B cell (primary cell): ENCODE results near the gene ACAP1. TPM values are rescaled to one million over a fixed set of nuclear protein-coding genes. Genes with fewer than 3 reads are reported as not detected.

Experiments
- ATAC-seq: fragments of 200-7000 bp; cut with Tn5 transposase; one replicate; pipeline ENCODE4 v1.10.0; 2021; ENCODE audit warnings: low read depth, mild to moderate bottlenecking, moderate number of reproducible peaks, moderate library complexity
- CTCF ChIA-PET: fragments of 350-600 bp; sonication (Branson Sonifier 250); formaldehyde crosslinking; loops from one replicate; lab custom pipeline; 2021; ENCODE audit warnings: antibody characterized with exemption, inconsistent platforms; lab: Charles Lee
- POLR2A ChIA-PET: fragments of 350-600 bp; sonication (Branson Sonifier 250); formaldehyde crosslinking; loops from one replicate; lab custom pipeline; 2021; ENCODE audit warnings: antibody characterized with exemption; lab: Charles Lee
- DNase-seq: peaks from one replicate; pipeline ENCODE4 v3.0.0; 2013
- H2AFZ ChIP-seq: 2 replicates; pipeline ENCODE4 v1.6.1; 2012; ENCODE audit warnings: mild to moderate bottlenecking, low read depth, low read length; ENCODE audit not compliant: insufficient read depth, poor library complexity, severe bottlenecking
- H3K27ac ChIP-seq, 2 donors: 1 replicate in 1 of 2; 2 replicates in 1 of 2; pipeline ENCODE4 v1.5.1; 2012 to 2013; ENCODE audit warnings: low read length in 2 of 2, mild to moderate bottlenecking in 2 of 2, moderate library complexity in 1 of 2
- H3K27me3 ChIP-seq, 4 experiments: fragments of 200-600 bp in 1 of 4; sonication (generic) in 1 of 4; replicated peaks in 1 of 4; 1 replicate in 2 of 4; 2 replicates in 2 of 4; pipeline versions ENCODE4 v1.6.1 to v1.7.0; 2013 to 2016; ENCODE audit warnings: low read length in 3 of 4, mild to moderate bottlenecking in 2 of 4, mixed read lengths in 1 of 4, moderate library complexity in 1 of 4; ENCODE audit not compliant: insufficient read depth in 4 of 4, control insufficient read depth in 3 of 4; ENCODE audit errors: control extremely low read depth in 1 of 4
- H3K36me3 ChIP-seq, 2 experiments: replicated peaks in 1 of 2; 1 replicate in 1 of 2; 2 replicates in 1 of 2; pipeline versions ENCODE4 v1.6.1 to v1.7.1; 2013; ENCODE audit warnings: low read length in 1 of 2; ENCODE audit not compliant: insufficient read depth in 2 of 2, control insufficient read depth in 1 of 2; ENCODE audit errors: control extremely low read depth in 1 of 2, extremely low read depth in 1 of 2
- H3K4me1 ChIP-seq, 2 donors: fragments of 200-600 bp in 1 of 2; sonication (generic) in 1 of 2; 1 replicate in 1 of 2; 2 replicates in 1 of 2; pipeline versions ENCODE4 v1.5.1 to v1.6.1; 2013 to 2017; ENCODE audit warnings: low read length in 2 of 2; ENCODE audit not compliant: control insufficient read depth in 2 of 2, insufficient read depth in 2 of 2
- H3K4me2 ChIP-seq: replicated peaks from 2 replicates; pipeline ENCODE3; 2012; ENCODE audit warnings: mild to moderate bottlenecking, low read depth, low read length; ENCODE audit not compliant: poor library complexity, severe bottlenecking
- H3K4me3 ChIP-seq, 5 experiments: fragments of 200-600 bp in 1 of 5; sonication (generic) in 1 of 5; 1 replicate in 3 of 5; 2 replicates in 2 of 5; pipeline versions ENCODE4 v1.5.1 to v1.7.0; 2011 to 2016; ENCODE audit warnings: low read length in 4 of 5, mild to moderate bottlenecking in 4 of 5, low read depth in 2 of 5, control low read depth in 1 of 5, moderate library complexity in 1 of 5; ENCODE audit not compliant: insufficient read depth in 1 of 5; ENCODE audit errors: control extremely low read depth in 1 of 5, extremely low read depth in 1 of 5
- H3K79me2 ChIP-seq: fragments of 200-600 bp; sonication (generic); one replicate; pipeline ENCODE4 v1.6.0; 2016; ENCODE audit warnings: low read length; ENCODE audit not compliant: control insufficient read depth, insufficient read depth
- H3K9ac ChIP-seq: fragments of 200-600 bp; sonication (generic); 2 replicates; pipeline ENCODE4 v1.6.1; 2017; ENCODE audit warnings: mild to moderate bottlenecking, low read length, moderate library complexity
- H3K9me3 ChIP-seq, 3 donors: one replicate each; pipeline versions ENCODE4 v1.6.1 to v1.7.1; 2013; ENCODE audit warnings: low read length in 2 of 3; ENCODE audit not compliant: control insufficient read depth in 2 of 3, insufficient read depth in 1 of 3; ENCODE audit errors: control extremely low read depth in 1 of 3
- H4K20me1 ChIP-seq: 2 replicates; pipeline ENCODE4 v1.6.0; 2012; ENCODE audit warnings: mild to moderate bottlenecking, low read length; ENCODE audit not compliant: insufficient read depth, control insufficient read depth, poor library complexity, severe bottlenecking
- H3K27ac Mint-ChIP-seq: one replicate; pipeline ENCODE4 v1.8.0; 2021; ENCODE audit warnings: mixed read lengths
- H3K27me3 Mint-ChIP-seq: one replicate; pipeline ENCODE4 v1.8.0; 2021; ENCODE audit warnings: mixed read lengths
- H3K4me1 Mint-ChIP-seq: one replicate; pipeline ENCODE4 v1.8.0; 2021; ENCODE audit warnings: mixed read lengths
- H3K4me3 Mint-ChIP-seq: one replicate; pipeline ENCODE4 v1.8.0; 2021; ENCODE audit warnings: mixed read lengths
- H3K9me3 Mint-ChIP-seq: one replicate; pipeline ENCODE4 v1.8.0; 2022; ENCODE audit warnings: mixed read lengths; ENCODE audit not compliant: insufficient read depth
- CTCF ChIP-seq: fragments of 200-600 bp; IDR thresholded peaks from one replicate; pipeline ENCODE4 v1.8.0; 2022; ENCODE audit warnings: antibody characterized with exemption, mild to moderate bottlenecking
- EZH2 ChIP-seq: IDR thresholded peaks from 2 replicates; pipeline ENCODE4 v1.6.1; 2012; ENCODE audit warnings: borderline replicate concordance, low read depth, mild to moderate bottlenecking, moderate library complexity, low read length; ENCODE audit not compliant: insufficient read depth, poor library complexity, severe bottlenecking
- WGBS: methylation state at CpG from one replicate; pipeline ENCODE4 v1.1.5; 2013; ENCODE audit warnings: missing lambda C conversion rate; ENCODE audit not compliant: insufficient coverage; 5-methylcytosine and 5-hydroxymethylcytosine counted together
- intact Hi-C: fragments of 100-400 bp; cut with micrococcal nuclease; formaldehyde crosslinking; loops from one replicate; pipeline ENCODE4 v1.10.0; 2022
- polyA plus RNA-seq: library from polyadenylated mRNA; depleted of rRNA; stranded (reverse); fragments of >200 nt; gene quantifications from 2 replicates; pipeline ENCODE4 v1.2.3, GENCODE V29; 2012
- total RNA-seq, 2 donors: library from RNA; stranded (reverse); fragments of 120-200 nt in 1 of 2; gene quantifications; 1 replicate in 1 of 2; 2 replicates in 1 of 2; pipeline versions ENCODE4 v1.2.3 to v1.2.4, GENCODE V29; 2013 to 2022

ACAP1 gene
- total and polyA plus RNA-seq, 2 donors (not counting 1 experiment from before 2014, with no cell fraction given), result 392 to 412 TPM

- ChIA-PET POLR2A (no interaction called here), CTCF (interaction anchor here (1.0 to 1.4 kb wide), 2 partner anchors 69 to 75 kb away, joined by 3 read pairs; partner anchors contain the start of genes CHRNB1 and FGF11)
- no peak for ATAC-seq
- intact Hi-C loops, result no loop called here
- H3K4me3 Mint-ChIP-seq, result no peak overlapping the region
- Histone ChIP-seq H3K79me2 (no peaks in the 10 kb centered on the region), H3K4me3 (no peak overlapping the region), H3K9me3 (no peaks in the 10 kb centered on the region), H3K27me3 (peaks cover 0 to 4% (median 0%) of the 10 kb centered on the region in 4 experiments), H2AFZ (no peak overlapping the region), H3K9ac (no peak overlapping the region), H3K36me3 (no peaks in the 10 kb centered on the region), H4K20me1 (no peaks in the 10 kb centered on the region), H3K4me2 (no peak overlapping the region), H3K27ac (no peak overlapping the region), H3K4me1 (no peaks in the 10 kb centered on the region)
- no peak overlapping the region for H3K27ac Mint-ChIP-seq
- TF ChIP-seq EZH2, result no peak
- no peak for TF ChIP-seq CTCF
- DNase-seq, result no peak
- H3K4me1 Mint-ChIP-seq, result no peaks in the 10 kb centered on the region
- 96% methylated on average over 5 of the region's 5 CpGs for whole genome bisulfite sequencing
- H3K27me3 Mint-ChIP-seq, result peaks cover 3% of the 10 kb centered on the region
- no peaks in the 10 kb centered on the region for H3K9me3 Mint-ChIP-seq
These were observed 33.5 kb downstream of the ACAP1 start for GRCh38 chr17:7369825-7370224.

GRCh38 chr17:7370853-7371252, 34.5 kb downstream of the ACAP1 start:
- no peak overlapping the region for H3K4me2 ChIP-seq
- H3K79me2 ChIP-seq, result no peaks in the 10 kb centered on the region
- no peaks in the 10 kb centered on the region for H4K20me1 ChIP-seq
- no peaks in the 10 kb centered on the region for H3K9me3 ChIP-seq
- Mint-ChIP-seq H3K4me1 (no peaks in the 10 kb centered on the region), H3K27ac (no peak overlapping the region), H3K4me3 (no peak overlapping the region), H3K27me3 (peaks cover 3% of the 10 kb centered on the region), H3K9me3 (no peaks in the 10 kb centered on the region)
- no peak overlapping the region for H3K27ac ChIP-seq
- no peaks in the 10 kb centered on the region for H3K36me3 ChIP-seq
- no peak overlapping the region for H2AFZ ChIP-seq
- no peak overlapping the region for H3K9ac ChIP-seq
- DNase-seq (no peak), ATAC-seq (no peak)
- H3K27me3 ChIP-seq, result peaks cover 0 to 4% (median 0%) of the 10 kb centered on the region in 4 experiments
- POLR2A ChIA-PET, result interaction anchor here (0.6 kb wide), 1 partner anchor 19 kb away, joined by 3 read pairs; no protein-coding TSS in a partner anchor
- CTCF ChIA-PET, result interaction anchor here (1.0 to 1.4 kb wide), 3 partner anchors 15 to 74 kb away, joined by 3 to 6 read pairs (median 3); partner anchors contain the start of genes CHRNB1 and FGF11
- H3K4me3 ChIP-seq, result no peak overlapping the region
- H3K4me1 ChIP-seq, result no peaks in the 10 kb centered on the region
- no peak for TF ChIP-seq EZH2
- TF ChIP-seq CTCF, result no peak
- intact Hi-C loops, result no loop called here
- 90% methylated on average over 2 of the region's 4 CpGs for WGBS
